AG09309 (cell line): ENCODE data around the gene TCFL5.

ENCODE experiments used
- DNase-seq: peaks from one replicate; pipeline ENCODE4 v3.0.0-alpha.2; 2010; ENCODE audit warnings: low read depth
- H3K4me3 ChIP-seq: 2 replicates; pipeline ENCODE4 v1.5.1; 2011; ENCODE audit warnings: mild to moderate bottlenecking, low read depth, low read length, moderate library complexity; ENCODE audit not compliant: control insufficient read depth
- CTCF ChIP-seq: IDR thresholded peaks from 2 replicates; pipeline ENCODE4 v1.5.1; 2011; ENCODE audit warnings: mild to moderate bottlenecking, low read depth, low read length, inconsistent platforms; ENCODE audit not compliant: insufficient read depth, control insufficient read depth; ENCODE audit errors: missing control alignments

Gene TCFL5

GRCh38 chr20:62889871-62890270 is 28.2 kb upstream of the TCFL5 start:
- TF ChIP-seq CTCF: no peak
- H3K4me3 ChIP-seq: no peak overlapping the region
- DNase-seq: no peak

- H3K4me3 ChIP-seq: no peak overlapping the region
- no peak for TF ChIP-seq CTCF
- DNase-seq: no peak
Observed at GRCh38 chr20:62889411-62889810, 27.8 kb upstream of the TCFL5 start.

GRCh38 chr20:62888910-62889309 is 27.3 kb upstream of the TCFL5 start:
- no peak for TF ChIP-seq CTCF

GRCh38 chr20:62888406-62888805 is 26.8 kb upstream of the TCFL5 start:
- DNase-seq: no peak
- no peak for TF ChIP-seq CTCF
- H3K4me3 ChIP-seq: no peak overlapping the region

More at GRCh38 chr20:62888910-62889309, 27.3 kb upstream of the TCFL5 start:
- no peak overlapping the region for H3K4me3 ChIP-seq
- no peak for DNase-seq

- no peak for TF ChIP-seq CTCF
- DNase-seq: no peak
- H3K4me3 ChIP-seq: no peak overlapping the region
Observed at GRCh38 chr20:62887860-62888239, 26.2 kb upstream of the TCFL5 start.

- peak; percentile 17 for TF ChIP-seq CTCF
- DNase-seq: peak; percentile 71
- no peak overlapping the region for H3K4me3 ChIP-seq
Observed at GRCh38 chr20:62887152-62887859, 25.7 kb upstream of the TCFL5 start.
